Endothelial cell (in vitro differentiated cells): ENCODE results near the gene ALDOB. TPM values are rescaled to one million over a fixed set of nuclear protein-coding genes. Genes with fewer than 3 reads are reported as not detected.

Experiments used
- DNase-seq: peaks from one replicate; pipeline ENCODE4 v3.0.0; 2021; ENCODE audit warnings: low spot score
- H3K27ac Mint-ChIP-seq: one replicate; pipeline ENCODE4 v1.8.0; 2021; ENCODE audit warnings: mixed read lengths, inconsistent platforms; ENCODE audit not compliant: unreplicated experiment
- H3K27me3 Mint-ChIP-seq: one replicate; pipeline ENCODE4 v1.8.0; 2021; ENCODE audit warnings: mild to moderate bottlenecking, moderate library complexity, mixed read lengths, inconsistent platforms; ENCODE audit not compliant: unreplicated experiment
- H3K36me3 Mint-ChIP-seq: one replicate; pipeline ENCODE4 v1.8.0; 2021; ENCODE audit warnings: mild to moderate bottlenecking, low read depth, mixed read lengths, inconsistent platforms; ENCODE audit not compliant: unreplicated experiment
- H3K4me1 Mint-ChIP-seq: one replicate; pipeline ENCODE4 v1.8.0; 2021; ENCODE audit warnings: mild to moderate bottlenecking, mixed read lengths, inconsistent platforms; ENCODE audit not compliant: unreplicated experiment
- H3K4me3 Mint-ChIP-seq: one replicate; pipeline ENCODE4 v1.8.0; 2021; ENCODE audit warnings: mild to moderate bottlenecking, mixed read lengths, inconsistent platforms; ENCODE audit not compliant: unreplicated experiment
- H3K9me3 Mint-ChIP-seq: one replicate; pipeline ENCODE4 v1.8.0; 2021; ENCODE audit warnings: mixed read lengths, inconsistent platforms; ENCODE audit not compliant: unreplicated experiment
- total RNA-seq: library from RNA; stranded (reverse); fragmentation: NEBNext Ultra II Directional; extraction: Animal tissue kit (Norgen Biotek cat#: 25700); gene quantifications from one replicate; pipeline ENCODE4 v1.2.1, GENCODE V29; 2021; ENCODE audit not compliant: unreplicated experiment
- TF ChIP-seq, protein P1 (sequence below): fragments of 200-600 bp; sonication (generic); IDR thresholded peaks from one replicate; pipeline ENCODE4 v1.5.0; 2021; ENCODE audit warnings: antibody characterized with exemption; ENCODE audit not compliant: unreplicated experiment

The ALDOB gene
- total RNA-seq, 1 donor from 2014 or later, result 0.31 TPM

GRCh38 chr9:101453776-101454570 lies 18.4 kb upstream of the ALDOB start:
- H3K36me3 Mint-ChIP-seq, result peaks cover 12% of the 10 kb centered on the region
- no peak overlapping the region for H3K27ac Mint-ChIP-seq
- no peak for DNase-seq
- H3K4me1 Mint-ChIP-seq, result peaks cover 38% of the 10 kb centered on the region
- TF ChIP-seq, protein P1, sequence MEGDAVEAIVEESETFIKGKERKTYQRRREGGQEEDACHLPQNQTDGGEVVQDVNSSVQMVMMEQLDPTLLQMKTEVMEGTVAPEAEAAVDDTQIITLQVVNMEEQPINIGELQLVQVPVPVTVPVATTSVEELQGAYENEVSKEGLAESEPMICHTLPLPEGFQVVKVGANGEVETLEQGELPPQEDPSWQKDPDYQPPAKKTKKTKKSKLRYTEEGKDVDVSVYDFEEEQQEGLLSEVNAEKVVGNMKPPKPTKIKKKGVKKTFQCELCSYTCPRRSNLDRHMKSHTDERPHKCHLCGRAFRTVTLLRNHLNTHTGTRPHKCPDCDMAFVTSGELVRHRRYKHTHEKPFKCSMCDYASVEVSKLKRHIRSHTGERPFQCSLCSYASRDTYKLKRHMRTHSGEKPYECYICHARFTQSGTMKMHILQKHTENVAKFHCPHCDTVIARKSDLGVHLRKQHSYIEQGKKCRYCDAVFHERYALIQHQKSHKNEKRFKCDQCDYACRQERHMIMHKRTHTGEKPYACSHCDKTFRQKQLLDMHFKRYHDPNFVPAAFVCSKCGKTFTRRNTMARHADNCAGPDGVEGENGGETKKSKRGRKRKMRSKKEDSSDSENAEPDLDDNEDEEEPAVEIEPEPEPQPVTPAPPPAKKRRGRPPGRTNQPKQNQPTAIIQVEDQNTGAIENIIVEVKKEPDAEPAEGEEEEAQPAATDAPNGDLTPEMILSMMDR, result no peak
- peaks cover 19% of the 10 kb centered on the region for H3K9me3 Mint-ChIP-seq
- no peak overlapping the region for H3K4me3 Mint-ChIP-seq
- H3K27me3 Mint-ChIP-seq, result no peaks in the 10 kb centered on the region

GRCh38 chr9:101451498-101451897 lies 15.9 kb upstream of the ALDOB start:
- H3K4me1 Mint-ChIP-seq, result peaks cover 20% of the 10 kb centered on the region
- no peak overlapping the region for H3K27ac Mint-ChIP-seq
- peaks cover 12% of the 10 kb centered on the region for H3K36me3 Mint-ChIP-seq
- TF ChIP-seq, protein P1, result no peak
- no peaks in the 10 kb centered on the region for H3K27me3 Mint-ChIP-seq
- no peak overlapping the region for H3K4me3 Mint-ChIP-seq
- DNase-seq, result no peak
- peaks cover 19% of the 10 kb centered on the region for H3K9me3 Mint-ChIP-seq

DNA sequence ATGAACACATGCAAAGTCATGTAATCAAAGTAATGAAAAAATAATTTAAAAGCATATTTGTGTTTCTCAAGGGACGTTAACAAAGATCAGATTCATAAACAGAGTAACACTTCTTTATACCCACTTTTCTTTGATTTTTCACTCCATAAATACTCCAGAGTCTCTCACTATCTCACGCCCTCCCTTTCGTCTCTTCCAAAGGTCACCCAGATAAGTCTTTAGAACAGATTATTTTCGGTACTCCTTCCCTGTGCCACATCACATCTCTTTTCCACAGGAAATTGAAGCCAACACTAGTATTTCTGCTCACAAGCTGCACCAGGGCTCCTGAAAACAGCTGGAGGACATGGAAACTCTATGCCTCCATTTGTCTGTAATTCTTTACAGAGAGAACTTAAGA lies 15.4 kb upstream of the ALDOB start:
- DNase-seq, result no peak
- Mint-ChIP-seq H3K36me3 (peaks cover 12% of the 10 kb centered on the region), H3K27me3 (no peaks in the 10 kb centered on the region), H3K4me3 (no peak overlapping the region), H3K9me3 (peaks cover 19% of the 10 kb centered on the region), H3K27ac (no peak overlapping the region), H3K4me1 (peaks cover 14% of the 10 kb centered on the region)
- TF ChIP-seq, protein P1, result no peak

DNA sequence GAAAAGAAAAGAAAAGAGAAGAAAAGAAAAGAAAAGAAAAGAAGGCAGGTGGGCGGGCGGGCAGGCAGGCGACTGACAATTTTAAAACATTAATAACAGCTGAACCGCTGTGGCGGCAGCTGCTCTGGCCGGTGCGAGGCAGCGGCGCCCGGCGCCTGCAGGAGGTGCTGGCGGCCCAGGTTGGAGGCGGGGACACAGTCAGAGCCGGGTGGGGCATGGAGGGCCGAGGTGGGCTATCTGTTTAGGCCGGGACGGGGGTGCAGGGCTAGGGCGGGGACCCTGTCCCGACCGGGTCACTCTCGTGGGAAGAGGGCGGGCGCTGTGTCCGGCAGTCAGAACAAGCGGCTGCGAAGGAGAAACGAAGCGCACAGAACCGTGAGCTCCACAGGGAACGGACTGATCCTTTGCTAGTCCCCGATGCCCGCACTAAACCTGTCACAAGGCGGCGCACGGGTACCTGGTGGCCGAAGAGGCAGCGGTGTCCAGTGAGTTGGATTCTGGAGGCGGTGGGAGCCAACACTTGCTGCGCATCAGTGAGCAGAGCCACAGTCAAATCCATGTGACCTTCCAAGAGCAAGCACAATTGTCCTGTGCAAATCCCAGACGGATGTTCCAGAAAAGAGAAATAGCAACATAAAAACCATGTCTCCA lies 13.6 kb upstream of the ALDOB start:
- peaks cover 19% of the 10 kb centered on the region for H3K9me3 Mint-ChIP-seq
- H3K27me3 Mint-ChIP-seq, result no peaks in the 10 kb centered on the region
- H3K36me3 Mint-ChIP-seq, result peaks cover 12% of the 10 kb centered on the region
- peaks cover 17% of the 10 kb centered on the region for H3K4me1 Mint-ChIP-seq
- DNase-seq, result peak; percentile 84
- H3K27ac Mint-ChIP-seq, result no peak overlapping the region
- TF ChIP-seq, protein P1, result peak; percentile 54
- H3K4me3 Mint-ChIP-seq, result peak overlapping the region; percentile 84

DNA sequence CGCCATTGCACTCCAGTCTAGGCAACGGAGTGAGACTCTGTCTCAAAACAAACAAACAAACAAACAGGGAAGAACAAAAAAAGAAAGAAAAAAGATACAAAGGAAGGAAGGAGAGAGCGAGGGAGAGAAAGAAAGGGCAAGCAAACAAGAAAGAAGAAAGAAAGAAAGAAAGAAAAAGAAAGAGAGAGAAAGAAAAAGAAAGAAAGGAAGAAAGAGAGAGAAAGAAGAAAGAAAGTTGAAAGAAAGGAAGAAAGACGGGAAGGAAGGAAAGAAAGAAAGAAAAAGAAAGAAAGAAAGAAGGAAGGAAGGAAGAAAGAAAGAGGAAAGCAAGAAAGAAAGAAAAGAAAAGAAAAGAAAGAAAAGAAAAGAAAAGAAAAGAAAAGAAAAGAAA lies 13.1 kb upstream of the ALDOB start:
- peaks cover 18% of the 10 kb centered on the region for H3K9me3 Mint-ChIP-seq

More for the DNA sequence above, 13.1 kb upstream of the ALDOB start:
- TF ChIP-seq, protein P1, result no peak
- H3K4me3 Mint-ChIP-seq, result peak overlapping the region; percentile 47
- H3K27me3 Mint-ChIP-seq, result no peaks in the 10 kb centered on the region
- H3K4me1 Mint-ChIP-seq, result peaks cover 17% of the 10 kb centered on the region
- peaks cover 12% of the 10 kb centered on the region for H3K36me3 Mint-ChIP-seq
- DNase-seq, result no peak
- H3K27ac Mint-ChIP-seq, result no peak overlapping the region
